Brain pericyte (primary cell): Measurements from ENCODE around the gene CGREF1.

ENCODE experiments used
- DNase-seq: peaks from one replicate; pipeline ENCODE4 v3.0.0-alpha.2; 2012; ENCODE audit warnings: low read depth, low spot score

CGREF1 gene, protein sequence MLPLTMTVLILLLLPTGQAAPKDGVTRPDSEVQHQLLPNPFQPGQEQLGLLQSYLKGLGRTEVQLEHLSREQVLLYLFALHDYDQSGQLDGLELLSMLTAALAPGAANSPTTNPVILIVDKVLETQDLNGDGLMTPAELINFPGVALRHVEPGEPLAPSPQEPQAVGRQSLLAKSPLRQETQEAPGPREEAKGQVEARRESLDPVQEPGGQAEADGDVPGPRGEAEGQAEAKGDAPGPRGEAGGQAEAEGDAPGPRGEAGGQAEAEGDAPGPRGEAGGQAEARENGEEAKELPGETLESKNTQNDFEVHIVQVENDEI

DNA sequence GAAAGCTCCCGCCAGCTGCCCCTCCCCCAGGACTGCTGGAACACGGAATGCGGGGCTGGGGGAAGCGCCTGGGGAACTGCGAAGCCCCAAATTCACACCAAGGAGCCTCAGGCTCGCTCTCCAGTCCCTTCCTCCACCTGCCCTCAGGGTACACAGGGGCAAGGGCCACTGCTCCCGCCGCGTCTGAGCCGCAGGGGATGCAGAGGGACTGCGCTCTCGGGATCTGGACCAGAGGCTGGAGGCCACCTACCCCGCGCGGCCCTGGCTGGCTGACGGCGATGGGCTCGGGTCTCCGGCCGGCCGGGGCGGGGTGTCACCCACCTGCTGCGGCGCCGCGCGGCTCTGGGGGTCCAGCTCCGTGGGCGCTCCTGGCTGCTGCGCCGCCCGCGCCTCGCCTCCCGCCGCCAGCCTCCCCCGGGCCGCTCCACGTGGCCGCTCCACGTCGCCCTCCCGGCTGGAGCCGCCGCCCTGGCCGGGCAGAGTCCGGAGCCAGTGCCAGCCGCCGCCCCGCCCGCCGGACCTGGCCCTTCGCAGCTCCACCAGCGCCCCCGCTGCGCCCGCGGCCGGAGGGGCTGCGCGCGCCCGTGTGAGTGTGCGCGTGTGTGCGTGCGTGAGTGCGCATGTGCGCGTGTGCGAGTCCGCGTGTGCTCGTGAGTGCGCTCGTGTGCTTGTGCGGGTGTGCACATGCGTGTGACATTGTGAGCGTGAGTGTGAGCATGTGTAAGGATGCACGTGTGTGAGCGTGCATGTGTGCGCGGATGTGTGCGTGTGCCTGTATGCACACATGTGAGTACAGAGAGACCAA lies at the start of gene CGREF1:
Gene CGREF1 (minus strand): TSS at position 604 of the 805 bp plus-strand sequence. CDS start 14,762 bp downstream, outside the sequence.
- DNase-seq: no peak

DNA sequence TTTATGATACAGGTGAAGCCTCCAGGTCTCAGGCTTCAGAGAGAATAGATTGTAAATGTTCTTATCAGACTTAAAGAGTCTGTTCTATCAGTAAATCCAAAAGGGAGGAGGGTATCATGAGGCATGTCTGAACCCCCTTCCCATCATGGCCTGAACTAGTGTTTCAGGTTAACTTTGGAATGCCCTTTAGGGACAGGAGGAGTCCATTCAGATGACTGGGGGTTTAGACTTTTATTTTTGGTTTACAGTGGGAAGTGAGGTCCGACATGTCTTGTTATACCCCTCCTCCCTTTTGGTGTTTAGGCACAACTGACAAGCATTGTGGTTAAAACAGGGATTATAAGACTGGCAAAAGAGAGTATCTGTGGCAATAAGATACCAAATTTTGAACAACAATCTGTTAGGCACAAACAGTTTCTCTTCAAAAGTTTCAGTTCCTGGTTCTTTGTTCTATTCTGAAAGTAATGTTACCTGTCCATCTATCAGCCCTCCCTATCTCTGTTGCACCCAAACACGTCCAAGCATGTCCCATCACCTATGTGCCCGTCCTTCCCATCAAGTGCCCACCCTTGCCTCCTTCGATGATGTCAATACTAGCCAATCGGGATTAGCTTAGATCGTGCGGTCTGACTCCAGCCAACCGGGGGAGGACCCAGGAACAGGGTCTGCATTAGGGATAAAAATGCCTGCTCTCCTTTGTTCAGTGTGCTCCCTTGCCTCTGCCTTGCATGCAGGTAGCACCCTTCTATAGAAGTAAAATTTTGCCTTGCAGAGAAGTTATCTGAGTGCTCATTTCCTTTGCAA lies 46.2 kb upstream of the CGREF1 start:
- no peak for DNase-seq

DNA sequence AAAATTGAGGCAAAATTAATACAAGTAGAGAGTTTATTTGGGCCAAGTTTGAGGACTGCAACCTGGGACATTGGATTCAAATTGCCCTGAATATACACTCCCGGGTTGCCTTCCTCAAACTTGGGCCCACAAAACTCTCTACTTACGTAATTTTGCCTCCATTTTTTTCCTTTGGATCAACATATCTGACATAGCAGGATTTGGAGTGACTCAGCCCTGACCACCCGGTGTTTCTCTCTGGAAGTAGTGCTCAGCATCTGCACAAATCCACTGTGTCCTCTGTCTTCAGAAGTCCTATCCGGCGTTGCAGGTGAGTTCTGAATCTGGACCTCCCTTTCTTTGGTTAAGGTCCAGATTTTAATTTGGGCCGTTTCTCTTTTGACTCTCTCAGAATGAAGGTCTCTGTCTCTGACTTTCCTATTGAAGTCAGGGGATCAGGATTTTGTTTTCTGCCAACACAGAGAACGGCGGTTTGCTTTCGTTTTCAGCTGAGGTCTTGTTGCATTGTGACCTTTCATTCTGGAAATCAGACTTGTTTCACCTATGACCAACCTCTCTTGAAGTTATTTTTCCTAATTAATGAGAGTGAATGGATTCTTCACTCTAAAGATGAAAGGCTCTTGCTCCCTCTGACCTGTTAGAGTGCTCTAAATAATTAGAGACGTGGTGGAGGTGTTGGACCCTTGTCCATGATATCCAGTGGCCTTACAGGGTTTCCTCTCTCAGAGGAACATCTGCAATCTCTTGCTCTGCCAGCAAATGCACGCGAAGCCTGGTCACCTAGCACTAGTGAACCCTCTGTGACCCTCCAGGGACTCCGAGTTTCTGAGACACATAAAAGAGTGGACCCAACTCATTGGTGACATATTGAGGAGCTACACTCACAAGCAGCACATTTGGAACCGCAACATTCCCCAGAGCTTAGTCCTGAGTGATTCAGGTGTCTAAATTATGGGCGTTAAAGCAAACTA lies 43.5 kb upstream of the CGREF1 start:
- no peak for DNase-seq

DNA sequence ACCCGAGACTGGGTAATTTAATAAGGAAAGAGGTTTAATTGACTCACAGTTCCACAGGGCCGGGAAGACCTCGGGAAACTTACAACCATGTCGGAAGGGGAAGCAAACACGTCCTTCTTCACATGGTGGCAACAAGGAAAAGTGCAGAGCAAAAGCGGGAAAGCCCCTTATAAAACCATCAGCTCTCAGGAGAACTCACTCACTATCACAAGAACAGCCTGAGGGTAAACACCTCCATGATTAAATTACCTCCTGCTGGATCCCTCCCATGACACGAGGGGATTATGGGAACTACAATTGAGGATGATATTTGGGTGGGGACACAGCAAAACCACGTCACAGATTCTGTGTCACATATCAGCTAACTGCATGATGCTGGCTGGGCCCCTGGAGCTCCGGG lies 41.3 kb upstream of the CGREF1 start:
- no peak for DNase-seq

DNA sequence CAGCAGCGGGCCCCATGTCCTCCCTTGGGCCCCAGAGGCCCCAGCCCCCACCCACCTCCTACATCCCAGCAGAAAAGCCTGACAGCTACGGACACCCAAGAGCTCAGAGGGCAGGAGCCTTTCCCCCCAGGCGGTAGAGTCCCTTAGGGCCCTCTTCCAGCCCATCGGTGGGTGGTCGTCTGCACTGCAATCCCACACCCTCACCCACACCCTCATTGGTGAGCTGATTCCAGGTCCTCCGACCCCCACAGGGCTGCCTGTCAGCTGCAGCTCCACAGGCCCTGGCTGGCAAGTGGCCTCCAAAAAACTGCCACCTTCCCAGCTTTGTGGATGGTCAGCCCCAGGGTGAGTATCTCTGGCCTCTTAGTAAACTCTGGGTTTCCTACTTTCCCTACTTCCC lies 40.3 kb upstream of the CGREF1 start:
- no peak for DNase-seq

DNA sequence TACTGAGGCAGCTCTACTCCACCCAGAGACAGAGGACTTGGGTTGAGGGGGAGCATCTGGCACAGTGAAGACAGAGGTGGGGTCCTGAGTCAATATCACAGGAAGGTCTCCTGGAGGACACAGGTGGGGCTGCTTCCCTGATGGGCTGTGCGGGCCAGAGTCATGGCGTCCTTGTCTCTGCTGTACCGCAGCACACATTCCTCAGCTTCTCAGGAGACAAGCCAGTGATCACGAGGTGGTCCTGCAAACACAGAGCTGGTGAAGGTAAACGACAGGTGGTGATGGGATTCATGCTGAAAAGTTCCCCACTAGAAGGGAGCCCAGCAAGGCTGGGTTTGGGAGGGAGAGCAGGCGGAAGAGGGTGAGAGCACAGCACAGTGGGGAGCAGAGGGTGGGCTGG lies 39.5 kb upstream of the CGREF1 start:
- DNase-seq: no peak

DNA sequence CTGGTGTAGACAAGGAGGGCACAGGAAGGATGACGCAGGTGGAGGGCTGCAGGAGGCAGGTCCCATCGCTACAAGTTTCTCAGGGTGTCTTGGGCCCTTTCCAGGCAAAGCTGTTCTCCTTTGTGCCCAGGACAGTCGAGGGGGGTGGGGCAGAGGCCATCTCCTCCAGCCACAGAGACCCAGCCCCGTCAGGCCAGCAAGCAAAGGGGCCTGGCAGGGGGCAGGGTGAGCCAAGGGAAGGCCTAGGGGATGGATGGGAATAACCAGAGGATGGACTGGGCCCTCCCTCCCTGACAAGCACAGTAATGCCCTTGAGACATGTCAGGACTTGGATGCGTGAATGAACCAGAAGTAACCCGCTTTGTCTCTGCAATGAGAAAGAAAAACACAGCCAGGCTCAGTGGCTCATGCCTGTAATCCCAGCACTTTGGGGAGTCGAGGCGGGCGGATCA lies 36.2 kb upstream of the CGREF1 start:
- DNase-seq: no peak

DNA sequence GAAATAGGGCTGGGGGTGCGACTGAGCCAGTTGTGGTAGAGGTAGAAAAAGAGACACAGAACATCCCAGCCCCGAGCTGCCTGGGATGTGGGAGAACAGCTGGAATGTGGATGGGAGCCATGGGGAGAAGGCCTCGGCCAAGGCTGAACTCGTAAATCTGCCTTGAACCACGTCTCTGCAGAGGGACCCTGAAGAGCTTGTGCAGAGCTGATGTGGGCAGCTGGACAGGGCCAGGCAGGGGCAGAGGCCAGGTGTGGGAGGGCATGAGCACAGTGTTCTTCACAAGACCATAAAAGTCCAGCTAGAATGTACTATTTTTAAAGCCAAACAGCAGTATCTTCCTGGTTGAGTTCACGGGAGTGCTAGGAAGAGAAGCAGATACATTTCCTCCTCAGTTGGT lies 35.6 kb upstream of the CGREF1 start:
- no peak for DNase-seq

DNA sequence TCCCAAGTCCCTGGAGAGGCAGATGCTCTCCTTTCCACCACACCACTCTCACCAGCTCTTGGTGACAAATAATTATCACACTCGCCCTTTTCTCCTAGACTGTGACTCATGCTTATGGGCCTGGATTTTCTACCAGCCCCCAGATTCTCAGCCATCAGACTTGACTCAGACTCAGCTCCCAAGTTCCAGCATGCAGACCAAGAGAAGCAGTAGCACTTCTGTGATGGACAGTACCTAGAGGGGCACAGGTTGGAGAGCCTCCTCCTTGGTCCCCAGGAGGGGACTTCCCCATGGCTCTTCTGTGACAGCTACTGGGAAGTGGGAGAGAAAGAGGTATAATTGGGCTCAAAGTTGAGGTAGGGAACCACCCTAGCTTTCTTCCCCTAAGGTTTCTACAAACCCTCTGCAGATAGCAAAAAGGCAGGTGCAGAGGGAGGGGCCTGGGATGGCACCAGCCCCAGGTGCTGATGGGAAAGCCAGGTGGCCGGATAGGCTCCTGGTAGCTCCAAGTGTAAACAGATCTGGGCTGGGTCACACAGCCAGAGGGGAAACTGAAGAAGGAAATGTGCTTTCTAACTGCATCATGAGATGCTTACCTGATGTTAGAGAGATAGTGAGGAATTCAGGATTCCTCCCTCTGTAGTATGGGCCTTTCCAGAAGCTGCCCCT lies 34.0 kb upstream of the CGREF1 start:
- DNase-seq: no peak

DNA sequence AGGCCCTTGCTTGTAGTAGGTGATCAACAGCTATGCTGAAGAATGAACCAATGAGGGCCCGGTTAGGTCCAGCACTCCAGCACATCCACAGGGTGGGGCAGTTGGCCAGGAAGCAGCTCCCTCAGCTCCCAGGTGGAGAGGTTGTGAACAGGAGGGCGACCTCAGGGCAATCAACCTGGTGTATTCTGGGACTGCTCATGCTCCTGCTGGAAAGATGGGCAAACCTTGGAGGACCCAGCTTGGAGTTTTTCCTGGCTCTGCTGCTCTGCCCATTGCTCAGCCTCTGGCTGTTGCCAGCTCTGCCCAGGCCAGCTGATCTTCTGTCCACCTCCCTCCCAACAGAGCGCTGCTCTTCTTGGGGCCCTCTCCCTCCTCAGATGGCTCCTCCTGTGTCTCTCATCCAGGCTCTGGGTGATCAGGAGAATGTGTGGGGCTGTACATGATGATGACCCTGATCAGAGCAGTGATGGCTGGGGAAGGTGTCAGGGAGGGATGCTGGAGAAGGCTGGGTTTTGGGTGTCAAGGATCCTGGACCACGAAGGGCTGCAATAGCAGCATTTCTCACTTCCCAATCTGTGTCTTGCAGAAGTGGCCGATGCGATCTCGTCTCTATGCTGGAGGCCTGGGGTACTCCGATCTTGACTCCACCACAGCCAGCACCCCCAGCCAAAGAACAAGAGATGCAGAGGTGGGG lies 33.3 kb upstream of the CGREF1 start:
- no peak for DNase-seq

DNA sequence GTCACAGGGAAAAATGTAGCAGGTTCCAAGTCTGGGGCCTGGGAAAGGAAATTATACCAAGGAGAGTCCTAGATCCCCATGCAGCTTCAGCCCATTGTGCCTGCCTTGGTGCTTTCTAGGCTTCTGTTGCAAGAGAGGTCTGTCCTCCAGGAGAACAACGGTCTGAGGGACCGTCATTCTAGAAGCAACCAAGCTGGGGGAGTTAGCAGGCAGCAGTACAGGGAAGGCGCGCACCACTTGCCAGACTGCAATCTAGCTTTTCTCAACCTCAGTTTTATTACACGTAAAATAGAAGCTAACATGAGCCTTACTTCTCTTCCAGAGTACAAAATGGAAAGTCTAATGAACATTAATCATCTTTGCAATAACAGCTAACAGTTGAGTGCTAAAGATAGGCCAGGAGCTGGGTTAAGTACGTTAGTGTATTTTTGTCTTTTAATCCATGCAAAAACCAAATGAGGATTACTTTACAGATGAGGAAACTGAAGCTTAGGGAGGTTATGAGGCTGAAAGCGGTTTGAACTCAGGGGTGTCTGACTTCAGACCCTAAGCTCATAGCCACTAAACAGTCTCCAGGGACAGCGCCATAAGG lies 31.8 kb upstream of the CGREF1 start:
- DNase-seq: no peak

DNA sequence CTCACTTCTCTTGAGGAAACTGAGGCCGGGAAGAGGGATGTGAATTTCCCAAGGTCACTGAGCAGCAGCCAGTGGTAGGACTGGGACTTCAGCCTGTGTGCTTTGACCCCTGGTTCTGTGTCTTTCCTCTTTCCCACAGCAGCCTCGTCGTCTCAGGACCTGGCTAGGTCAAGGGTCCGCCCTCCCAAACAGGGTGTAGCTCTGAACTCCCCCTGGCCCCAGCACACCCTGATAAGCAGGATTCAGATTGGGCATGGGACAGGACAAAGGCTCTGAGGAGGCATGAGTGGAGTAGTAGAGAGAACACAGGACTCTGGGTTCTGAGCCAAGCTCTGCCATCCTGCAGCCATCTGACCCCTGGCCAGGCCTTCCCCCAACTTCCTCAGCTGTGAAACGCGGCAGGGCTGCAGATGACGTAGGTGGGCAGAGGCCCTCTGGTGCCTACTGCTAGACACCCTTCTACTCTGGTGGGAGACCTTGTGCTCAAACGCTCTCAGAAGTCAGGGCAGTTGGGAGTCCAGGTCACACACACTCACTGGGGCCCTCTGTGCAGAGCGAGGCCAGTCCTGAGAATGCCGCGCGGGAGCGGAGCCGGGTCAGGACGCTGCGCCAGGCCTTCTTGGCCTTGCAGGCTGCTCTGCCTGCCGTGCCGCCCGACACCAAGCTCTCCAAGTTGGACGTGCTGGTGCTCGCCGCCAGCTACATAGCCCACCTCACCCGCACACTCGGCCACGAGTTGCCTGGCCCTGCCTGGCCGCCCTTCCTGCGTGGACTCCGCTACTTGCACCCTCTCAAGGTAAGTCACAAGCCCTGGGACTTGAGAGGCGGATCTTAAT lies 30.9 kb upstream of the CGREF1 start:
- DNase-seq: no peak

DNA sequence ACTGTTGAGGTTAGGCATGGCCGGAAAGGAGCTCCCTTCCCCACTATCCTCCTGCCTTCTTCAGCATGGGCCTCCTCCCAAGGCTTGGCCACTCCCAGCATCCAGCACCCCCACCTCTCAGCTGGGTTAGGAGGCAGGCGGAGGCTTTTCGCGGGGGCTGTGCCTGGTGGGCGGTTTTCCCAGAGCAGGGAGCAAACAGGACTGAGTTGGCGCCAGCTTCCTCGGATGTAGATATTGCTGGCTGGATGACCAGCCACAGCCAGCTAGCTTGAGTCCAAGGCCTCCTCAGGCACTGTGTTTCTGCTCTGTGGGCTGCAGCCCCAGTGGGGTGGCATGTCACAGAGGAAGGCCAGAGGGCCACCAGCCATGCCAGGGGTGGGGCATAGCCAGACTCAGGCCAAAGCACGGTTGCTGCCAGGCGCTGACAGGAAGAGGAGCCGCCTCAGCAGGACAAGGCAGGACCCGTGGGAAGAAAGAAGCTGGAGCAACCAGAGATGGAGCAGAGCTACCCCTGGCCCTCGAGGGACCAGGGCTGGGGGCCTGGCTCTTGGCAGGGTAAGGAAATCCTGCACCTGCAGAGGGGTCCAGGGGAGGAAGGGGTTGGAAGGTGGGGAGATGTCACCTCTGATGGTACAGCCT lies 30.0 kb upstream of the CGREF1 start, which contains the start of gene TCF23:
Gene TCF23 (plus strand): TSS at position 204 of the 639 bp plus-strand sequence. CDS start 130 bp downstream, at position 334.
- no peak for DNase-seq

DNA sequence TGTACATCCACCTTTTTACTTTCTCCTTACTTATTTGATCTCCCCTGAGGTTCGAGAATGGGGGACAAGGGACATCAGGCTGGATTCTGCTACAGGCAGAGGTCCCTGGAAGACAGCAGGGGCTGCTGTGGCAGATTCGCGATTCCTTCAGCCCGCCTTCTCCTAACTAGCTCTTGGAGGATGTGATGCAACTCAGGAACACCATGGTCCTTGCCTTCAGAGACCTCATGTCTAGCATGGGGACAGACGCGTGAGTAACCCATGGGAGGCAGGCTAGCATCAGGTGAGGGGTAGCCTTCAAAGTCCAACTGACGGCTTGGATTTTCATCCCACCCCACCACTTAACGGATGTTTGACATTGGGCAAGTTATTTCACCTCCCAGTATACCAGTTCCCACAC lies 29.0 kb upstream of the CGREF1 start:
- DNase-seq: no peak

DNA sequence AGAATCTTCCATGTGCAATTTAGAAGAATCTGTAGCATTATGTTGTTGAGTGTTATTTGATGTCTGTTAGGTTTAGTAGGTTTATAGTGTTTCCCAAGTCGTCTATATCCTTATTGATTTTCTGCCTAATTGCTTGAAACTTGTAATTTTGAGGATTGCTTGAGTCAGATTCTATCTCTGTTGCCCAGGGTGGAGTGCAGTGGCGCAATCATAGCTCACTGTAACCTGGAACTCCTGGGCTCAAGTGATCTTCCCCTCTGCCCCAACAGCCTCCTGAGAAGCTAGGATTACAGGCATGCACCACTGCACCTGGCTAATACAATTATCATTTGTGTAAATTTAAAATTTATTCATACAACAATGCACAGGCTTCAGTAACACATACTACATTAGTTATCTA lies 26.8 kb upstream of the CGREF1 start:
- no peak for DNase-seq

DNA sequence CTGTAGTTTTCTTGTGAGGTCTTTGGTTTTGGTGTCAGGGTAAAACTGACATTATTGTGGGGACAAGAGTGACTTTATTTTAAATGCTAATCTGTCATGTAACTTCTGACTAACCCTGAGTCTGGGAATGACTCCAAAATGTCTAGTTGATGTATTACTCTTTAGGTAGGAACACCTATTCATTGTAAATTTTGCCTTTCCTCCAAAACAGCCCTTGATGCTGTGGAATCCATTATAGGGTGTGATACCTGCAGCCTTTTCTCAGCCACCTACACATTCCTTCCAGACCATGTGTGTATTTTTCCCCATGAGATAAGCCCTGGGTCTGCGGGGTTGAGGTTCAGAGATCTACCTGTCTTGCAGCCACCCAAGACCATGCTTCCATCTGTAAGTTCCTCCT lies 24.4 kb upstream of the CGREF1 start:
- DNase-seq: no peak

DNA sequence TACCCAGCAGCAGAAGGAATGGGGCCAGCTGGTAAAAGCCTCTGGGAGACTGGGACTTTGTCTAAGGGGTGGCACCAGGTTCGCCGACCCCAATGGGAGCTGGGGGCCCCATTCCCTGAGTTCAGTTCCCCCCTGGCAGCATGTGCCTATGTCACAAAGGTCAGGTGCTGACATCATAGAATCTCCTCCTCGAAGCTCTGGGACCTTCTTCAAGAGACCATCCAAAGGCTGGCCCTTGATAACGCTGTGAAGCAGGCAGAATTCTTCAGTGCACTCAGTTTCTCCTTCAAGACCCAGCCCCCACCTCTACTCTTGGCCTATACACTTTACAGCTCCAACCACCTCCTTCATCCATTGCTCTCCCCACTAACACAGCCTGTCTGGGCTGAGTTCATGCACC lies 20.4 kb upstream of the CGREF1 start, which contains the start of gene PRR30:
Gene PRR30 (minus strand): TSS at position 101 of the 400 bp plus-strand sequence. CDS start 1,081 bp downstream, outside the sequence.
- no peak for DNase-seq

DNA sequence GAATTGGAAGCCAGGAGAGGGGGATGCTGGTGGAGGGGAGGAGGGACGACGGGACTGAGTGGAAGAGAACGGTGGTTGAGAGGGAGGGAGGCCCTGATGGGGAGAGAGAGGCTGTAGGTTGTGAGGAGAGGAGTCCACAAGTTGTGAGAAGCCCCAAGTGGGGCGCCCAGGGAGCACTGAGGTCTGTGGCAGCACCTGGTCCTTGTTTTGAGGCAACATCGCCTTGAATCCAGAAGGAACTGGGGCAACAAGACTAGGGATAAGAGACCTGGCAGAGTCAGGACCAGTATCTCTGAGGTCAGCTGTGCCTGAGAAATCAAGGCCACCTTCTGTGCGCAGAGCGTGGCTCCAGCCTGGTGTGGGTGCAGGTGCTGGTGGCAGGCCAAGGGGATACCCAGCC lies 19.2 kb upstream of the CGREF1 start:
- DNase-seq: no peak
